Effector CD8-positive, alpha-beta T cell (primary cell): ENCODE results near the gene MED19.
"Not testable (repeated sequence)": the region's sequence is repeated elsewhere in the genome, so short reads cannot be mapped to it uniquely, and the experiment has no call there.

Experiments used
- DNase-seq: peaks from one replicate; lab custom pipeline; 2025; lab: John Stamatoyannopoulos, UW

MED19 gene

GRCh38 chr11:57704932-57705331 lies 7.1 kb downstream of the MED19 start:
- no peak for DNase-seq

DNA sequence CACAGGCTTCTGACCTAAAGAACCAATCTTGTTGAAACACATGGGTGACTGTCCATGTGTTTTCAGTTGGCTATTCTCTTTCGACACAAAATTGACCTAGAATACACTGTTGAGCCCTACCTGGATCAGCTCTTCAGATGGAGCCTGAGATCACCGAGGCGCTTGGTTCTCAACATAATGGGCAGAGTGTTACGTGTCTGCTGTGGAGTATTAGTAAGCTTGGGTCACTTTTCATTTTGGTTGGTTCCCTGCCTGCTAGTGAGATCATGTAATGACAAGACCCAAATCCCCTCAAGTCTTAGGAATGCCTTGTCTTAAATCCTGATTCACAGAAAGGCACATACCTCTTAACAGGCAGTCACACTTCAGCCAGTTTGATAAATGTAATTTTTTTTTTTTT lies 8.7 kb downstream of the MED19 start:
- no peak for DNase-seq

DNA sequence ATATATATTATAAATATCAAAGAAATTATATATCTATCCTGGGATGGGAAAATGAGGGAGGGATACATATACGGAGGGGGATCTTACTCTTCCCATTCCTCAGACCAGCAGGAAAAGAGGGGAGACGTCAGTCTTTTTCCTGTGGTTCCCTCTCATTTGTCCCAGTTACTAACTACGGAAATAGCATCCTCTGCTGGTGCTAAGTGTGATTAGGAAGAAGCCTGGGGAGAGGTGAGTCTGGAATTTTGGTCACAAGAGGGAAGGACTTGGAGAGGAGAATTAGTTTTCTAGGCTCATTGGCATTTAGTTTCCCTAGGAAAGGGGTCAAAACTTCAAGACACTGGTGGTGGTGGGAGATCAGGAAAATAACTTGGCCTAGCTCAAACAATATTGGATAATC lies 11.6 kb downstream of the MED19 start:
- no peak for DNase-seq

- no peak for DNase-seq
Measured at GRCh38 chr11:57699813-57700212, 12.2 kb downstream of the MED19 start.

GRCh38 chr11:57698843-57699365 lies 13.1 kb downstream of the MED19 start:
- DNase-seq = no peak

- DNase-seq = not testable (repeated sequence)
Measured at GRCh38 chr11:57690474-57690873, 21.5 kb downstream of the MED19 start.

GRCh38 chr11:57681168-57681567 lies 30.8 kb downstream of the MED19 start:
- DNase-seq = no peak

DNA sequence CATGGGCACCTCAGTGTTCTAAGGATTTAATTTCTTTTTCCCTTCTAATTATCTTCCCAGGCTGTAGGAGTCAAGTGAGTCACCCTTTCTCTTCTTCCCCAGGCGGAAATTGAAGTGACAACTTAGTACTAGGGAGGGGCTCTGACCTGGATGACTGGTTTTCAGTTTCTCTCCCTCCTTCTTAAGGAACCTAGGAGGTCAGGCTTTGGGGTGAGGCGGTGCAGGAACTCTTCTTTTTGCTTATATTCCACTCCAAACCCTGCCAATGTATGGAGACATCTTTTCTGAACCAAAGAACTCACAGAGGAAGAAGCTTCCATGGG lies 31.5 kb downstream of the MED19 start:
- DNase-seq = no peak

DNA sequence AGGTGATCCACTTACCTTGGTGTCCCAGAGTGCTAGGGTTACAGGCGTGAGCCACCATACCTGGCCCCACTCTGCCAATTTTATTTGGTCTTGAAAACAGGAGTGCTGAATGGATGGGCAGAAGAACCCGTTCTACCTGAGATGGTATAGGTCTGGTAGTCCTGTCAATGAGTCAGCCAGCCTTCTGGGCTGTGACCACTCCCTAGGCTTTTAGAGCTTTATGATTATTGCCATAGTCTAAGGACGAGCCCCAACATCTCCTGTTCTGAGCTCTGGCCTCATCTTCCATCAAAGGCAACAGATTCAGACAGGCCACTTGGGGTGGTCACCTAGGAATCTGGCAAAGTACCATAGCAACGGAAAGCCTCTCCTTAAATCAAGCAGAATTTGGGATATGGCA lies 32.6 kb downstream of the MED19 start:
- no peak for DNase-seq

DNA sequence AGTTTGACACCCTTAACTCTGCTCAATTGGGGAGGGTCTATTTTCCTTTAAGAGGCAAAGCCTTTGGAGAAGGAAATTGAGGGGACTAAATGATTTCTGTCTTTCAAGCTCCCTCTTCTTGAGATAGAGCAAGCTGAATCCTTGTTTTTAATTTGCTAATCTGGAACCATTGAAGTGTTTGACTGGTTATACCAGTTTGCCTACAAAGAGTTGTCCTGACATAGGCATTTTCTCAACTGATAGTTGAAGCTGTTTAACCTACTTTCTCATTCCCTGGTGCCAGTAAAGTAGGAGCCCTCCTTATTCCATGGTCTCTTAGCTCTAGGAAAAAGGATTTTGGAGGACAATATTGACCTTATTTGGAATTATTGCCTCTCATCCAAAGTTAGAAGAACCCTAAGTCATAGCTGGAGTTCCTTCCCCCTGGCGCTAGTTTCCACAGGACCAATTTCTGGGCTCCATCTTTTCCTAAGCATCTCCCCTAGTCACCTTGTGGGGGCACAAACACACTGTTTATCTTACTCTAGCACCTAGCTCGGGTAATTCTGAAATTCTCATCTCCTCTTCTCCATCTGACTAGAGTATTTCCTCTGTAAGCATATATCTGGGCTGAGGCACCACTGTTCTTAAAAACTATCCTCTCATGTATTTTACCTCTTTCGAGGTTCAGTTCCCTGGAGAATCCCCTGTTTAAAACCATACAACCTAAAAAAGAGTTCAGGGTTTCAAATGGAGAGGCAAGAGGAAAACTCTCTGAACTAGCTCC lies 36.7 kb downstream of the MED19 start:
- no peak for DNase-seq

- DNase-seq = no peak
Measured at GRCh38 chr11:57674251-57674650, 37.8 kb downstream of the MED19 start.

- no peak for DNase-seq
Measured at GRCh38 chr11:57668434-57668782, 43.6 kb downstream of the MED19 start.

- peak; percentile 99 for DNase-seq
Measured at GRCh38 chr11:57667736-57668433, 44.1 kb downstream of the MED19 start, which contains the start of gene ZDHHC5. Gene ZDHHC5, plus strand, starts transcription at chr11:57668114. Its CDS starts 4,977 bp downstream, at chr11:57673091.

DNA sequence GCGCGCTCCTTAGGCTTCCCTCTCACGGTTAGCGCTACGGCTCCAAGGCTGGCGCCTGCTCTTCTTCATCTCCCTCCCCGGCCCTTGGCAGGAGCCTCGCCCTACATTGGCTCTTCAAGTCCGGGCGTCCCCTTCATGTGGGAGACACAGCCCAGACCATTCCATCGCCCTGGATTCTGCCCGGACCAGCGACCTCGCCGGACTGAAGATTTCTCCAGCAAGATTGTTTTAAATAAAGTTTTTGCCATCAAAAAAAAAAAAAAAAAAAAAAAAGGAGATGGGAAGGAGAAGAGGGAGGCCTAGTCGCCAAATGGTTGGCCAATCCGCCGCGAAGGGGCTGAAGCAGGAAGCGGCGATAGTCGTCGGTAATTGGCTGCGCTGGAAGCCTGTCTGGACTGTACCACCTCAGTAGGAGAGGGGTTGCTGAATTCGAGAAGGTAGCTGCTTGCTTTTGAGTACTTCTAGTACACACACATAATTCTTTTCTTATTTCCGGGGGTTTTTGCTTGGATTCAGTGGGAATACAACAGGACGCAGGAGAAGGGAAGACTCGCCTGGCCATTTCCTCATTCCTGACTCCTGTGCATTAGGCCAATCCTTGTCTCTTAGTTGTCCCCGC lies 44.8 kb downstream of the MED19 start:
- peak; percentile 87 for DNase-seq

DNA sequence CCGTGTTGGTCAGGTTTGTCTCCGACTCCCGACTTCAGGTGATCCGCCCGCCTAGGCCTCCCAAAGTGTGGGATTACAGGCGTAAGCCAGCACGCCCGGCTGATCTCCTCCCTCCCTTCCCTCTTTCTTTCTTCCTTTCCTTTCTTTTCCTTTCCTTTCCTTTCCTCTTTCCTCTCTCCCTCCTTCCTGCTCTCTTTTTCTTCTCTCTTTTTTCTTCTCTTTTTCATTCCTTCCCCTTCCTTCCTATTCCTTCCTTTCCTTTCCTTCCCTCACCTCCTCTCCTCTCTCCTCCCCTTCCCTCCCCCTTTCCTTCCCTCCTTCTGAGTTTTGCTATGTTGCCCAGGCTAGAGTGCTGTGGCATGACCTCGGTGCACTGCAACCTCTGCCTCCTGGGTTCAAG lies 48.0 kb downstream of the MED19 start:
- no peak for DNase-seq

- DNase-seq = no peak
Measured at GRCh38 chr11:57662893-57663292, 49.1 kb downstream of the MED19 start.

- no peak for DNase-seq
Measured at GRCh38 chr11:57659669-57660068, 52.3 kb downstream of the MED19 start.

DNA sequence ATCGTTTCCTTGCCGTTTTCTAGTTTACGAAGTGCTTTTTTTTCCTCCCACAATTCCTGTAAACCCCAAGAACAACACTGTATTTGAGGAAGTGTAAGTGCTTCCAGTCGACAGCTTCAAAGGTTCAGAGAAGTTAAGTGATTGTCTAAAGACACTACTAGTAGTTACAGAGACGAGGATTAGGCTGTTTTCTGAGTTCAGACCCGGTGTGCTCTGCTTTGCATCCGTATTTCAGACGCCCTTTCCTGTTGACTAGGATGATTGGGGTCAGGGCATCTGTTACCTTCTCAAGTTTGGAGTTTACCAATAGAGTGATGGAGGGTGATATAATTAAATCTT lies 54.0 kb downstream of the MED19 start:
- DNase-seq = no peak

DNA sequence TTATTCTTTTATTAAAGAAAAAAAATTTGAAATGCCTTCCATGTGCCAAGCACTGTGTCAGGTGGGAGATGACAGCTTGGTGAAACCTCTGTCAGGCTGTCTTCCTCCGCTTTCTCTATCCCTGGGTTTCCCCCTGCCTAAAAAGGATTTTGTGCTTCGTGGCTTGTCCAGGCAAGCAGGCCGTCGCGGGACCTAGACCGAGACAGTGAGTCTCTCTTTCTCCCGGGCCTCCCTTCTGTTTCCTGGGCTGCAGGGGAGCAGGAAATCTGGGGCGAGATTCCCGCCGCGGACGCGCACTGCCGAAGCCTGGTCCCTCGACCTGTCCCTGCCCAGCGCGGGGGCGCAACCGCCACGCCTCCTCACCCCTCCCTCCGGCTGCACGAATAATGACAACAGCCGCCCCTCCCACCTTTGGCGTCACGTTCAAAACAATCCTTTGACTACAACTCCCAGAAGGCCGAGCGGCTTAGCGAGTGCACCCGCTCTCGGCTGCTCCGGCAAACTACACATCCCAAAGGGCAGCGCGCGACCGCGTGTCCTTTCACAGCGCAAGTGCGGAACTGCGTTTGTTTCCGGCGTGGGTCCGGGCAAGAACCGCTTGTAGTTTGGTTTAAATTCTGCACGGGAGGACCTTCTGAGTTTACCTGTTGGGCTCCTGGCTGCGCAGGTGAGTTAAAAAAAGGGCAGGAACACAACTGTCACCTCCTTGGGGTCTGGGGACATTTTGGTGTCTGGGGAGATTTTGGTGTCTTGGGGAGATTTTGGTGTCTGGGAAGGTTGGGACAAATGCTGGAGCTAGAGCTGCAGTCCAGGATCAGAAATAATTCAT lies 54.6 kb downstream of the MED19 start, which contains the start of gene CLP1:
Gene CLP1 (plus strand): TSS at position 569 of the 829 bp plus-strand sequence. CDS start 1,715 bp downstream, outside the sequence.
- DNase-seq = peak; percentile 98

DNA sequence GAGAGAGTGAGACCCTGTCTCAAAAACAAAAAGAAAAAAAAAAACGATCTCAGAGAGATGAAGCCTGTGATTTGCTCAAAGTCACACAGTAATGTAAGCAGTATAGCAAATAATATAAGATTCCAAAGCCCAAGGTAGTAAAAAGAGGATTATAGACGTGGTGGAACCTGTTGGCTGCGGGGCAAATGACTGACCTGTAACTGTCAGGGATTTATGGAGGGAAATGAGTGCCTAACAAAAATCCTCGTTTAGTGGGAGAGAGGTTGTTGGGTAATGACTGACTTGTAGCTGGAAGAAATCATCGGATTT lies 55.2 kb downstream of the MED19 start:
- DNase-seq = no peak
